Measurements from ENCODE around the gene RABEPK.

Gene RABEPK

GRCh38 chr9:125238915-125239446 is 38.6 kb downstream of the RABEPK start:
- Histone ChIP-seq H3K4me1 (ENCODE audit: insufficient read depth, low read length, poor library complexity, severe bottlenecking) (peaks cover 53% of the 10 kb centered on the region), H4K20me1 (ENCODE audit: insufficient read depth, low read length, poor library complexity, severe bottlenecking) (peaks cover 63% of the 10 kb centered on the region), H3K4me2 (ENCODE audit: low read depth, low read length, poor library complexity, severe bottlenecking) (peak overlapping the region; percentile 88), H3K4me3 (ENCODE audit: low read length, poor library complexity, severe bottlenecking) (peak overlapping the region; percentile 98), H3K36me3 (ENCODE audit: insufficient read depth, low read length) (peaks cover 57% of the 10 kb centered on the region), H2AFZ (ENCODE audit: low read length) (no peak overlapping the region), H3K9me2 (replicated peaks; ENCODE audit: low read depth, low read length) (no peaks in the 10 kb centered on the region), H3K9ac (ENCODE audit: low read depth, low read length, poor library complexity, severe bottlenecking) (peak overlapping the region; percentile 99), H3K9me3 (ENCODE audit: insufficient read depth, low read depth, low read length) (no peaks in the 10 kb centered on the region), H3F3A (ENCODE audit: low read depth) (peaks cover 10% of the 10 kb centered on the region; the same call in 1 of the 2 replicates), H3K79me2 (ENCODE audit: insufficient read depth, low read length) (peaks cover 73% of the 10 kb centered on the region), H3K27me3 (ENCODE audit: insufficient read depth, low read length, poor library complexity, severe bottlenecking) (no peaks in the 10 kb centered on the region)
- TF ChIP-seq EZH2phosphoT487 (IDR thresholded peaks at IDR 0.05; ENCODE audit: borderline replicate concordance) (no peak), CTCF (conservative IDR thresholded peaks at IDR 0.05; ENCODE audit: low read length) (no peak)

GRCh38 chr9:125239631-125240597 is 39.6 kb downstream of the RABEPK start:
- Histone ChIP-seq H3K36me3 (ENCODE audit: insufficient read depth, low read length) (peaks cover 53% of the 10 kb centered on the region), H3K9me2 (replicated peaks; ENCODE audit: low read depth, low read length) (no peaks in the 10 kb centered on the region), H3K4me1 (ENCODE audit: insufficient read depth, low read length, poor library complexity, severe bottlenecking) (peaks cover 50% of the 10 kb centered on the region), H2AFZ (ENCODE audit: low read length) (no peak overlapping the region), H3K4me2 (ENCODE audit: low read depth, low read length, poor library complexity, severe bottlenecking) (peak overlapping the region; percentile 88), H3K4me3 (ENCODE audit: low read length, poor library complexity, severe bottlenecking) (peak overlapping the region; percentile 98), H3K9ac (ENCODE audit: low read depth, low read length, poor library complexity, severe bottlenecking) (peak overlapping the region; percentile 99), H3K9me3 (ENCODE audit: insufficient read depth, low read depth, low read length) (no peaks in the 10 kb centered on the region), H3K27me3 (ENCODE audit: insufficient read depth, low read length, poor library complexity, severe bottlenecking) (no peaks in the 10 kb centered on the region), H4K20me1 (ENCODE audit: insufficient read depth, low read length, poor library complexity, severe bottlenecking) (peaks cover 59% of the 10 kb centered on the region), H3K79me2 (ENCODE audit: insufficient read depth, low read length) (peaks cover 70% of the 10 kb centered on the region), H3F3A (ENCODE audit: low read depth) (peaks cover 5% of the 10 kb centered on the region; the same call in 1 of the 2 replicates)
- TF ChIP-seq CTCF (conservative IDR thresholded peaks at IDR 0.05; ENCODE audit: low read length): no peak
- no peak for TF ChIP-seq EZH2phosphoT487 (IDR thresholded peaks at IDR 0.05; ENCODE audit: borderline replicate concordance)

GRCh38 chr9:125240649-125240999 is 40.3 kb downstream of the RABEPK start:
- peaks cover 63% of the 10 kb centered on the region for H3K79me2 ChIP-seq (ENCODE audit: insufficient read depth, low read length)
- H3K9me2 ChIP-seq (replicated peaks; ENCODE audit: low read depth, low read length): no peaks in the 10 kb centered on the region
- peaks cover 54% of the 10 kb centered on the region for H4K20me1 ChIP-seq (ENCODE audit: insufficient read depth, low read length, poor library complexity, severe bottlenecking)
- H3K36me3 ChIP-seq (ENCODE audit: insufficient read depth, low read length): peaks cover 46% of the 10 kb centered on the region
- peak overlapping the region; percentile 48; the same call in 1 of the 2 replicates for H2AFZ ChIP-seq (ENCODE audit: low read length)
- H3K9ac ChIP-seq (ENCODE audit: low read depth, low read length, poor library complexity, severe bottlenecking): peak overlapping the region; percentile 99
- H3K27me3 ChIP-seq (ENCODE audit: insufficient read depth, low read length, poor library complexity, severe bottlenecking): no peaks in the 10 kb centered on the region
- peaks cover 44% of the 10 kb centered on the region for H3K4me1 ChIP-seq (ENCODE audit: insufficient read depth, low read length, poor library complexity, severe bottlenecking)
- peak overlapping the region; percentile 98 for H3K4me3 ChIP-seq (ENCODE audit: low read length, poor library complexity, severe bottlenecking)
- TF ChIP-seq EZH2phosphoT487 (IDR thresholded peaks at IDR 0.05; ENCODE audit: borderline replicate concordance) (no peak), CTCF (conservative IDR thresholded peaks at IDR 0.05; ENCODE audit: low read length) (no peak)
- peaks cover 4% of the 10 kb centered on the region; the same call in 1 of the 2 replicates for H3F3A ChIP-seq (ENCODE audit: low read depth)
- H3K9me3 ChIP-seq (ENCODE audit: insufficient read depth, low read depth, low read length): no peaks in the 10 kb centered on the region
- H3K4me2 ChIP-seq (ENCODE audit: low read depth, low read length, poor library complexity, severe bottlenecking): peak overlapping the region; percentile 88

Measured in Loucy (cell line).